ENCODE data around the gene COPG1.

- no peak for TF ChIP-seq POLR2AphosphoS5 (IDR thresholded peaks at IDR 0.05)
- TF ChIP-seq CTCF (IDR thresholded peaks at IDR 0.05), result no peak
- TF ChIP-seq POLR2A (IDR thresholded peaks at IDR 0.05), result no peak
Measured at GRCh38 chr3:129324855-129325254, 75.4 kb downstream of the COPG1 start.

Measured in sigmoid colon (tissue), 4 donors.